Muscle layer of duodenum (tissue), 2 donors: ENCODE results near the gene IGFBP4.

ENCODE experiments used
- H3K27ac ChIP-seq: one replicate; pipeline ENCODE4 v1.7.0; 2013; ENCODE audit warnings: mild to moderate bottlenecking, low read length
- H3K27me3 ChIP-seq: one replicate; pipeline ENCODE4 v1.7.0; 2013; ENCODE audit warnings: low read depth, mild to moderate bottlenecking, control low read depth, low read length
- H3K36me3 ChIP-seq, 2 donors: one replicate each; pipeline ENCODE4 v1.7.0; 2013; ENCODE audit warnings: low read length in 2 of 2, control low read depth in 1 of 2, mild to moderate bottlenecking in 1 of 2; ENCODE audit not compliant: insufficient read depth in 2 of 2, control insufficient read depth in 1 of 2
- H3K4me1 ChIP-seq, 2 donors: one replicate each; pipeline ENCODE4 v1.7.0; 2013; ENCODE audit warnings: low read length in 2 of 2, mild to moderate bottlenecking in 2 of 2, control low read depth in 1 of 2, moderate library complexity in 1 of 2; ENCODE audit not compliant: insufficient read depth in 2 of 2, control insufficient read depth in 1 of 2
- H3K4me3 ChIP-seq, 2 donors: one replicate each; pipeline ENCODE4 v1.7.0; 2013; ENCODE audit warnings: low read length in 2 of 2, low read depth in 1 of 2, mild to moderate bottlenecking in 1 of 2
- H3K9me3 ChIP-seq, 2 donors: one replicate each; pipeline ENCODE4 v1.7.0; 2013; ENCODE audit warnings: low read length in 2 of 2, control low read depth in 1 of 2, mild to moderate bottlenecking in 1 of 2; ENCODE audit not compliant: control insufficient read depth in 1 of 2
- donor health status: healthy.

The IGFBP4 gene

DNA sequence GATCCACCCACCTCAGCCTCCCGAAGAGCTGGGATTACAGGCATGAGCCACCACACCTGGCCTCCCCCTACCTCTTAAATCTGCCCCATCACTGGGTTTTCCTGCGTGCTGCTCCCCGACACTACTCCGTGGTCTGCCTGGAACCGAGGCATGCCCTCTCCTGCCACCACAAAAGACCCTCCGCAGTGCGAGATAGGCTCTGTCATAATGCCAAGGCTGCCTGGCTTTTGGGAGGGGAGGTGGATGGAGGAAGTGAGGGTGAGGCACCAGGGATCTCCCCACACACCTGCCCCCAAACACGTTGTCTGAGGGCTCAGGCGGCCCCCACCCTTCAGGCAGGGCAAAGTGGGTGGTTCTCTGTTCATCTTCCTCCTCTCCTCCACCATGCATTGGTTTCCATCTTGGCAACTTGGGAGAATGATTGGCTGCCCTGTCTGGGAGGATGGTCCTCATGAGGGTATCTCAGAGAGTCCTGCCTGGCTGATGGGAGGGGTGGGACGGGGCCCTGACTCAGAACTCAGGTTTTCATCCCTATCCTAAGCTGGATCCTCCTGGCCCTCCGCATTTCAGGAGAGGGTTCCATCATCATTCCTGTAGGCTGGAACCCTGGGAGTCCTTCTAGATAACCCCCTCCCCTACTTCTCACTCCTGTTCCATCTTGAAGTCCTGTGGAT lies 23.2 kb downstream of the IGFBP4 start:
- Histone ChIP-seq H3K27me3 (no peaks in the 10 kb centered on the region), H3K4me1 (peaks cover 10 to 32% of the 10 kb centered on the region in 2 donors), H3K9me3 (no peaks in the 10 kb centered on the region), H3K36me3 (no peaks in the 10 kb centered on the region), H3K4me3 (no peak overlapping the region), H3K27ac (no peak overlapping the region)

DNA sequence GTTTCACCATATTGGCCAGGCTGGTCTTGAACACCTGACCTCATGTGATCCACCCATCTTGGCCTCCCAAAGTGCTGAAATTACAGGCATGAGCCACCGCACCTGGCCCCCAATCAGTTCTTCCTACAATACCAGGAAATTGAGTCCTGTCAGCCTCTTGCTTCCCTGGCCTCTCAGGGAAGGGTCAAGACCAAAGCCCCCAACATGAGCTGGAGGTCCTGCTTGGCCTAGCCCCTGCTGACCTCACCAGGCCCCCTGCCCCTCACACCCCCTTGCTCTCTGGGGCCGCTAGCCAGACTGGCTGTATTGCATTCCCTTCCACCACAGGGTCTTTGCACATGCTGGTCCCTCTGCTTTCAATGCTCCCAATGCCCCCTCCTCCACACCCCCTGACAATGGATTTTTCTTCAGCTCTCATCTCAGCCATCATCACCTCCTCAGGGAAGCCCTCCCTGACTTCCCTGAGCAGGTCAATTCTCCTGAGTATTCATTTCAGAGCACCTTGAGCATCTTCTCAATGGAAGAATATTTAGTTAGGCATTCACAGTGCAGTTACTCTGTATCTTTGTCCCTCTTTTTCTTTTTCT lies 24.1 kb downstream of the IGFBP4 start:
- peaks cover 6 to 32% of the 10 kb centered on the region in 2 donors for H3K4me1 ChIP-seq
- H3K4me3 ChIP-seq = no peak overlapping the region
- no peaks in the 10 kb centered on the region for H3K36me3 ChIP-seq
- no peaks in the 10 kb centered on the region for H3K27me3 ChIP-seq
- no peaks in the 10 kb centered on the region for H3K9me3 ChIP-seq
- no peak overlapping the region for H3K27ac ChIP-seq

GRCh38 chr17:40468560-40468959 lies 25.3 kb downstream of the IGFBP4 start:
- H3K27ac ChIP-seq = no peak overlapping the region
- peaks cover 6 to 31% of the 10 kb centered on the region in 2 donors for H3K4me1 ChIP-seq
- no peaks in the 10 kb centered on the region for H3K9me3 ChIP-seq
- H3K4me3 ChIP-seq = no peak overlapping the region
- H3K36me3 ChIP-seq = no peaks in the 10 kb centered on the region
- H3K27me3 ChIP-seq = no peaks in the 10 kb centered on the region

GRCh38 chr17:40469805-40470675 lies 26.8 kb downstream of the IGFBP4 start:
- Histone ChIP-seq H3K36me3 (no peaks in the 10 kb centered on the region), H3K27me3 (no peaks in the 10 kb centered on the region), H3K4me3 (no peak overlapping the region), H3K4me1 (peaks cover 6 to 40% of the 10 kb centered on the region in 2 donors), H3K9me3 (no peaks in the 10 kb centered on the region), H3K27ac (no peak overlapping the region)

DNA sequence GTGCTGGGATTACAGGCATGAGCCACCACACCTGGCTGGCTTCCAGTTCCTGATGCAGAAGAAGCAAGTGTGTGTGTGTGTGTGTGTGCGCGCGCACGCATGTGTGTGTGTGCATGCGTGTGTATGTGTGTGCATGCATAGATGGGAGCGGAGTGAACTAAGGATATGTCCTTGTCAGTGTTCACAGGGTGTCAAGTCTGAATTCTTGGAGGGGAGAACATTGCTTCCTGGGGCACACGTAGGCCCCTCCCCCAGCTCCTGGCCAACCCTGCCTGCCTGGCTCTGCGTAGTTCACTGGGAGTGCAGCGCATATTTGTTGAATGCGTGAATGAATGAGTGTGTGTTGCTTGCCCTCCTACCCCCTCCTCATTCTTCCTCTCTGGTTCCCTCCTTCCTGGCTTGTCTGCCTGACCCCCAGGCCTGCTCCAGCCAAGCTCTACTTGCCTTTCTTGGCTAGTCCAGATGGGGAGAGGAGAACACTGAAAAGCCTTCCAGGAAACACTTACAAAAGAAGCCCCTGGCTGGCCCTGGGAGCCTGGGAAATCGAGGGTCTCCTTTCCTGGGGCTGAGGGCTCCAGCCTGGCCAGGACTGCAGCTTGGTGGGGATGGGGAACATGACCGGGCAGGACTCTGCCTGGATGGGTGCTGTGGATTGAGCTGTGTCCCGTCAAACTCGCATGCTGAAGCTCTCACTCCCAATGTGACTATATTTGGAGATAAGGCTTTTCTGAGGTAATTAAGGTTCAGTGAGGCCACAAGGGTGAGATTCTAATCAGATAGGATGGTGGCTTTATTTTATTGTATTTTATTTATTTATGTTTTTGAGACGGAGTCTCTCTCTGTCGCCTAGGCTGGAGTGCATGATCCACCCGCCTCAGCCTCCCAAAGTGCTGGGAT lies 27.9 kb downstream of the IGFBP4 start:
- peak overlapping the region; percentile 81 for H3K27ac ChIP-seq

DNA sequence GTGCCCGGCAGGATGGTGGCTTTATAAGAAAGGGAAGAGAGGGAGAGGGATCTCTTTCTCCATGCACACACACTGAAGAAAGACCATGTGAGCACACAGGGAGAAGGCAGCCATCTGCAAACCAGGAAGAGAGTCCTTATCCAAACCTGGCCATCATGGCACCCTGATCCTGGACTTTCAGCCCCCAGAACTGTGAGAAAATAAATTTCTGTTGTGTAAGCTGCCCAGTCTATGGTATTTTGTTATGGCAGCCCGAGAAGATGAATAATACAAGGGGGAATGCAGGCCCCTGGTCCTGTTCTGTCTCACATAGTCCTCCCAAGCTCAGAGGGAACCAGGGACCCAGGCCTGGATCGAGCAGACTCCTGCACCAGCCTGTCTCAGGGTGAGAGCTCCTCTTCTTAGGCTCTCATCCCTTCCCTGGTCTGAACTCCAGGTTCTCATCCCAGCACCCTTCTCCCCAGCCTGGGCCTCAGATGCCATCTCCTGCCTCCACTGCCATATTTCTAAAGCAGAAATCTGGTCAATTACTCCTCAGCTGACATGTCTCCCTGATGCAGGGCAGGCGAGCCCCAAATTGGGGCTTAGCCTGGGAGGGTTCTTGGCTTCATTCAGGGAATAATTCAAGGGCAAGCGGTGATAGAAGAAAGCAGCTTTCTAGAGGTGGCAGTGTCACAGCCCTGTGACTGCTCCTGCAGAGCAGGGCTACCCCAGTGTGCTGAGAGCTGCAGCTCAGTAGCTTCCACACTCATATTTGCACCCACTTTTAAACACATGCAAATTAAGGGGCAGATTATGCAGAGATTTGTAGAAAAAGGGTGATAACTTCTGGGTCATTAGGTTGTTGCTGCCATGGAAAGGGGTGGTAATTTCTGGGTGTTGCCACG lies 28.8 kb downstream of the IGFBP4 start:
- H3K27ac ChIP-seq = peak overlapping the region; percentile 81
- H3K4me3 ChIP-seq = no peak overlapping the region
- H3K36me3 ChIP-seq = no peaks in the 10 kb centered on the region
- H3K27me3 ChIP-seq = no peaks in the 10 kb centered on the region
- H3K4me1 ChIP-seq = peaks cover 6 to 53% of the 10 kb centered on the region in 2 donors
- no peaks in the 10 kb centered on the region for H3K9me3 ChIP-seq

More for the DNA sequence above, 27.9 kb downstream of the IGFBP4 start:
- no peaks in the 10 kb centered on the region for H3K27me3 ChIP-seq
- no peak overlapping the region for H3K4me3 ChIP-seq
- no peaks in the 10 kb centered on the region for H3K36me3 ChIP-seq
- peaks cover 6 to 49% of the 10 kb centered on the region in 2 donors for H3K4me1 ChIP-seq
- H3K9me3 ChIP-seq = no peaks in the 10 kb centered on the region

GRCh38 chr17:40472733-40473452 lies 29.6 kb downstream of the IGFBP4 start:
- Histone ChIP-seq H3K9me3 (no peaks in the 10 kb centered on the region), H3K27me3 (no peaks in the 10 kb centered on the region), H3K36me3 (no peaks in the 10 kb centered on the region), H3K4me1 (peaks cover 6 to 53% of the 10 kb centered on the region in 2 donors), H3K27ac (peak overlapping the region; percentile 22), H3K4me3 (no peak overlapping the region)

GRCh38 chr17:40473573-40474365 lies 30.5 kb downstream of the IGFBP4 start:
- Histone ChIP-seq H3K27ac (peak overlapping the region; percentile 22), H3K9me3 (no peaks in the 10 kb centered on the region)

GRCh38 chr17:40474419-40475002 lies 31.3 kb downstream of the IGFBP4 start:
- Histone ChIP-seq H3K36me3 (no peaks in the 10 kb centered on the region), H3K4me3 (no peak overlapping the region), H3K9me3 (no peaks in the 10 kb centered on the region), H3K4me1 (peaks cover 6 to 53% of the 10 kb centered on the region in 2 donors), H3K27ac (no peak overlapping the region), H3K27me3 (no peaks in the 10 kb centered on the region)

More at GRCh38 chr17:40473573-40474365, 30.5 kb downstream of the IGFBP4 start:
- Histone ChIP-seq H3K4me3 (no peak overlapping the region), H3K36me3 (no peaks in the 10 kb centered on the region), H3K27me3 (no peaks in the 10 kb centered on the region), H3K4me1 (peaks cover 6 to 53% of the 10 kb centered on the region in 2 donors)
